CD4-positive, CD25-positive, alpha-beta regulatory T cell (primary cell): ENCODE results near the gene TAF7. TPM values are rescaled to one million over a fixed set of nuclear protein-coding genes. Genes with fewer than 3 reads are reported as not detected.

ENCODE experiments used
- ATAC-seq, 2 donors: fragments of 150-1000 bp; cut with Tn5 transposase; one replicate each; pipeline ENCODE4 v1.10.0; 2021; ENCODE audit warnings: low read depth in 2 of 2, moderate number of reproducible peaks in 2 of 2, moderate library complexity in 1 of 2
- DNase-seq, 3 donors: peaks; one replicate each; pipeline versions ENCODE4 v3.0.0 to v3.0.0-alpha.2; 2012 to 2022; ENCODE audit warnings: mixed read lengths in 1 of 3
- H3K27ac ChIP-seq: one replicate; pipeline ENCODE4 v1.7.0; 2013; ENCODE audit warnings: mild to moderate bottlenecking, low read length; ENCODE audit not compliant: insufficient read depth, poor library complexity, severe bottlenecking
- H3K27me3 ChIP-seq: one replicate; pipeline ENCODE4 v1.7.0; 2013; ENCODE audit warnings: low read length; ENCODE audit not compliant: control insufficient read depth, insufficient read depth
- H3K36me3 ChIP-seq: one replicate; pipeline ENCODE4 v1.7.0; 2013; ENCODE audit warnings: mild to moderate bottlenecking, low read length, moderate library complexity; ENCODE audit not compliant: control insufficient read depth, insufficient read depth
- H3K4me1 ChIP-seq: 2 replicates; pipeline ENCODE4 v1.7.0; 2013; ENCODE audit warnings: mild to moderate bottlenecking, low read length; ENCODE audit not compliant: insufficient read depth, control insufficient read depth, poor library complexity, severe bottlenecking
- H3K4me3 ChIP-seq: one replicate; pipeline ENCODE4 v1.7.0; 2013; ENCODE audit warnings: low read depth, mild to moderate bottlenecking, low read length, moderate library complexity
- H3K9me3 ChIP-seq, 2 experiments: 1 replicate in 1 of 2; 2 replicates in 1 of 2; pipeline ENCODE4 v1.7.0; 2013; ENCODE audit warnings: low read length in 2 of 2, mild to moderate bottlenecking in 1 of 2, moderate library complexity in 1 of 2; ENCODE audit not compliant: control insufficient read depth in 2 of 2
- H3K27ac Mint-ChIP-seq, 3 donors: one replicate each; pipeline ENCODE4 v1.8.0; 2020 to 2022; ENCODE audit warnings: mild to moderate bottlenecking in 3 of 3, mixed read lengths in 3 of 3, moderate library complexity in 2 of 3
- H3K27me3 Mint-ChIP-seq: one replicate; pipeline ENCODE4 v1.8.0; 2022; ENCODE audit warnings: mild to moderate bottlenecking, mixed read lengths
- H3K36me3 Mint-ChIP-seq: one replicate; pipeline ENCODE4 v1.8.0; 2020; ENCODE audit warnings: mixed read lengths
- H3K4me1 Mint-ChIP-seq, 4 donors: one replicate each; pipeline ENCODE4 v1.8.0; 2020 to 2022; ENCODE audit warnings: mixed read lengths in 4 of 4, mild to moderate bottlenecking in 1 of 4
- H3K4me3 Mint-ChIP-seq, 4 donors: one replicate each; pipeline ENCODE4 v1.8.0; 2020 to 2022; ENCODE audit warnings: mild to moderate bottlenecking in 4 of 4, mixed read lengths in 4 of 4, moderate library complexity in 3 of 4
- H3K9me3 Mint-ChIP-seq, 7 donors: one replicate each; pipeline ENCODE4 v1.8.0; 2020 to 2022; ENCODE audit warnings: mixed read lengths in 7 of 7, mild to moderate bottlenecking in 3 of 7, moderate library complexity in 2 of 7
- polyA plus RNA-seq, 4 donors: library from polyadenylated mRNA; unstranded; fragments of 300-500 nt; fragmentation: Illumina TruSeq; gene quantifications; one replicate each; pipeline ENCODE4 v1.2.3, GENCODE V29; 2021
- total RNA-seq: library from RNA; stranded (reverse); gene quantifications from one replicate; pipeline ENCODE4 v1.2.3, GENCODE V29; 2022

The TAF7 gene
- total and polyA plus RNA-seq, 5 donors from 2014 or later: 76.6 to 235 (median 188) TPM

GRCh38 chr5:141313711-141314110 is 6.9 kb downstream of the TAF7 start:
- Histone ChIP-seq H3K4me3 (no peak overlapping the region), H3K36me3 (peaks cover 3% of the 10 kb centered on the region), H3K9me3 (peaks cover 74 to 92% of the 10 kb centered on the region in 2 experiments), H3K27ac (no peak overlapping the region), H3K27me3 (no peaks in the 10 kb centered on the region), H3K4me1 (no peaks in the 10 kb centered on the region)
- Mint-ChIP-seq H3K36me3 (peaks cover 37% of the 10 kb centered on the region), H3K4me3 (no peak overlapping the region), H3K4me1 (peaks cover 3 to 11% (median 8%) of the 10 kb centered on the region in 4 donors), H3K27me3 (no peaks in the 10 kb centered on the region), H3K27ac (no peak overlapping the region), H3K9me3 (peaks cover 0 to 89% (median 44%) of the 10 kb centered on the region in 7 donors)
- DNase-seq (no peak), ATAC-seq (no peak)

- Mint-ChIP-seq H3K4me3 (no peak overlapping the region), H3K27ac (no peak overlapping the region), H3K4me1 (peaks cover 0 to 4% (median 0%) of the 10 kb centered on the region in 4 donors), H3K27me3 (no peaks in the 10 kb centered on the region), H3K9me3 (peaks cover 0 to 85% (median 26%) of the 10 kb centered on the region in 7 donors), H3K36me3 (peaks cover 7% of the 10 kb centered on the region)
- Histone ChIP-seq H3K9me3 (peaks cover 63 to 89% of the 10 kb centered on the region in 2 experiments), H3K4me1 (no peaks in the 10 kb centered on the region), H3K27ac (no peak overlapping the region), H3K36me3 (no peaks in the 10 kb centered on the region), H3K27me3 (no peaks in the 10 kb centered on the region), H3K4me3 (no peak overlapping the region)
- ATAC-seq: no peak
- DNase-seq: no peak
Observed at GRCh38 chr5:141306630-141307029, 14.0 kb downstream of the TAF7 start.

- peaks cover 58 to 89% of the 10 kb centered on the region in 2 experiments for H3K9me3 ChIP-seq
- ATAC-seq (no peak), DNase-seq (no peak)
- no peaks in the 10 kb centered on the region for H3K27me3 ChIP-seq
- H3K9me3 Mint-ChIP-seq: peaks cover 0 to 79% (median 23%) of the 10 kb centered on the region in 7 donors
- H3K4me1 Mint-ChIP-seq: peaks cover 0 to 4% (median 0%) of the 10 kb centered on the region in 4 donors
- no peak within 1 kb of the TSS for H3K27ac Mint-ChIP-seq
- H3K36me3 ChIP-seq: no peaks in the 10 kb centered on the region
- H3K4me1 ChIP-seq: no peaks in the 10 kb centered on the region
- peaks cover 3% of the 10 kb centered on the region for H3K36me3 Mint-ChIP-seq
- H3K4me3 ChIP-seq: no peak within 1 kb of the TSS
- no peak within 1 kb of the TSS for H3K27ac ChIP-seq
- no peaks in the 10 kb centered on the region for H3K27me3 Mint-ChIP-seq
- H3K4me3 Mint-ChIP-seq: no peak within 1 kb of the TSS
Observed at GRCh38 chr5:141303756-141304155, 16.8 kb downstream of the TAF7 start, which contains the start of gene SLC25A2. SLC25A2 (minus strand) TSS chr5:141304049; CDS start chr5:141303865, 184 bp downstream.

GRCh38 chr5:141298376-141298775 is 22.2 kb downstream of the TAF7 start:
- Histone ChIP-seq H3K4me3 (no peak overlapping the region), H3K27me3 (no peaks in the 10 kb centered on the region), H3K36me3 (no peaks in the 10 kb centered on the region), H3K4me1 (no peaks in the 10 kb centered on the region), H3K9me3 (peaks cover 49 to 88% of the 10 kb centered on the region in 2 experiments), H3K27ac (no peak overlapping the region)
- Mint-ChIP-seq H3K27ac (no peak overlapping the region), H3K9me3 (peaks cover 6 to 82% (median 23%) of the 10 kb centered on the region in 7 donors), H3K36me3 (peaks cover 15% of the 10 kb centered on the region), H3K27me3 (no peaks in the 10 kb centered on the region), H3K4me3 (no peak overlapping the region), H3K4me1 (peaks cover 0 to 4% (median 0%) of the 10 kb centered on the region in 4 donors)
- ATAC-seq (no peak), DNase-seq (no peak)

DNA sequence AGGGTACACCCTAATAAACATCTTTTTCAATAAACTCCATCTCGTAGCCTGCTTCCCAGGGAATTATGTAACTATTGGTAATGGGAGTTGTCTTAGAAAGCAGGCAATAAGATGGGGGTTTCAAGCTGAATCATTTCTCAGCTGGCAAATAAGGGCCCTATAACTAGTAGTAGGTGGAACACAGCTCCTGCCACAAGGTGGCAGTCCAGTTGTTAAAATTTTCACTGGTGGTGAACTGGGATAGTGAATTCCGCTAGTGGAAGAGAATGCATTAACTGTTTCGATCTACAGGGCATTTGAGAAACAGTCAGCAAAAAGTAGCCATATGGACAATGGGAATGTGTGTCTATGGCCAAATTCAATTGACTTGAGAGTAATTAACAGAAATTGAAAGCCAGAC is 47.7 kb downstream of the TAF7 start:
- peaks cover 2 to 78% (median 25%) of the 10 kb centered on the region in 7 donors for H3K9me3 Mint-ChIP-seq
- Histone ChIP-seq H3K4me1 (no peaks in the 10 kb centered on the region), H3K9me3 (peaks cover 67 to 91% of the 10 kb centered on the region in 2 experiments), H3K27me3 (no peaks in the 10 kb centered on the region), H3K4me3 (no peak overlapping the region), H3K36me3 (no peaks in the 10 kb centered on the region), H3K27ac (no peak overlapping the region)
- peaks cover 7% of the 10 kb centered on the region for H3K36me3 Mint-ChIP-seq
- H3K4me1 Mint-ChIP-seq: no peaks in the 10 kb centered on the region
- no peak for ATAC-seq
- no peak for DNase-seq
- H3K27ac Mint-ChIP-seq: no peak overlapping the region
- no peaks in the 10 kb centered on the region for H3K27me3 Mint-ChIP-seq
- no peak overlapping the region for H3K4me3 Mint-ChIP-seq

- ATAC-seq (no peak), DNase-seq (no peak)
- Mint-ChIP-seq H3K27ac (no peak overlapping the region), H3K9me3 (peaks cover 2 to 80% (median 30%) of the 10 kb centered on the region in 7 donors), H3K27me3 (no peaks in the 10 kb centered on the region), H3K4me1 (no peaks in the 10 kb centered on the region), H3K4me3 (no peak overlapping the region), H3K36me3 (peaks cover 10% of the 10 kb centered on the region)
- no peaks in the 10 kb centered on the region for H3K36me3 ChIP-seq
- H3K9me3 ChIP-seq: peaks cover 83 to 99% of the 10 kb centered on the region in 2 experiments
- no peaks in the 10 kb centered on the region for H3K4me1 ChIP-seq
- no peak overlapping the region for H3K27ac ChIP-seq
- no peaks in the 10 kb centered on the region for H3K27me3 ChIP-seq
- no peak overlapping the region for H3K4me3 ChIP-seq
Observed at GRCh38 chr5:141269195-141269594, 51.4 kb downstream of the TAF7 start.

Other genes starting within 250 kb of the TAF7 start
Only the 30 nearest of the 38 such genes appear.
- gene PCDHB7, start 148.1 kb downstream of the TAF7 start, total RNA-seq: not detected
- not detected for gene PCDHB7, start 148.1 kb downstream of the TAF7 start, polyA plus RNA-seq
- not detected for gene PCDHB8, start 143.0 kb downstream of the TAF7 start, total RNA-seq
- gene PCDHB8, start 143.0 kb downstream of the TAF7 start, polyA plus RNA-seq: not detected
- not detected for gene PCDHB16, start 138.4 kb downstream of the TAF7 start, total RNA-seq
- gene PCDHB16, start 138.4 kb downstream of the TAF7 start, polyA plus RNA-seq: not detected
- gene PCDHB9, start 133.6 kb downstream of the TAF7 start, total RNA-seq: 0.07 TPM
- gene PCDHB9, start 133.6 kb downstream of the TAF7 start, polyA plus RNA-seq: not detected
- not detected for gene PCDHB10, start 128.4 kb downstream of the TAF7 start, total RNA-seq
- gene PCDHB10, start 128.4 kb downstream of the TAF7 start, polyA plus RNA-seq: not detected
- gene PCDHB11, start 121.2 kb downstream of the TAF7 start, total RNA-seq: not detected
- gene PCDHB11, start 121.2 kb downstream of the TAF7 start, polyA plus RNA-seq: not detected
- not detected for gene PCDHB12, start 112.1 kb downstream of the TAF7 start, total RNA-seq
- not detected for gene PCDHB12, start 112.1 kb downstream of the TAF7 start, polyA plus RNA-seq
- gene PCDHB13, start 106.9 kb downstream of the TAF7 start, total RNA-seq: not detected
- gene PCDHB13, start 106.9 kb downstream of the TAF7 start, polyA plus RNA-seq: under 1 TPM in 1 of 4 donors, not detected in 3; 0.05 TPM
- gene PCDHB14, start 97.4 kb downstream of the TAF7 start, total RNA-seq: not detected
- gene PCDHB14, start 97.4 kb downstream of the TAF7 start, polyA plus RNA-seq: not detected
- not detected for gene PCDHB15, start 75.4 kb downstream of the TAF7 start, total RNA-seq
- gene PCDHB15, start 75.4 kb downstream of the TAF7 start, polyA plus RNA-seq: not detected
- gene SLC25A2, start 16.7 kb downstream of the TAF7 start, total RNA-seq: 0.74 TPM
- gene SLC25A2, start 16.7 kb downstream of the TAF7 start, polyA plus RNA-seq: under 1 TPM in 1 of 4 donors, not detected in 3; 0.12 TPM
- 0.10 TPM for gene PCDHGA1, start 9.7 kb upstream of the TAF7 start, total RNA-seq
- gene PCDHGA1, start 9.7 kb upstream of the TAF7 start, polyA plus RNA-seq: under 1 TPM in 1 of 4 donors, not detected in 3; 0.06 TPM
- gene PCDHGA2, start 18.0 kb upstream of the TAF7 start, total RNA-seq: not detected
- not detected for gene PCDHGA2, start 18.0 kb upstream of the TAF7 start, polyA plus RNA-seq
- gene PCDHGA3, start 23.0 kb upstream of the TAF7 start, total RNA-seq: not detected
- not detected for gene PCDHGA3, start 23.0 kb upstream of the TAF7 start, polyA plus RNA-seq
- gene PCDHGB1, start 29.3 kb upstream of the TAF7 start, total RNA-seq: not detected
- not detected for gene PCDHGB1, start 29.3 kb upstream of the TAF7 start, polyA plus RNA-seq
- not detected for gene PCDHGA4, start 34.2 kb upstream of the TAF7 start, total RNA-seq
- not detected for gene PCDHGA4, start 34.2 kb upstream of the TAF7 start, polyA plus RNA-seq
- 0.20 TPM for gene PCDHGB2, start 39.2 kb upstream of the TAF7 start, total RNA-seq
- gene PCDHGB2, start 39.2 kb upstream of the TAF7 start, polyA plus RNA-seq: under 1 TPM in 1 of 4 donors, not detected in 3; 0.54 TPM
- not detected for gene PCDHGA5, start 43.4 kb upstream of the TAF7 start, total RNA-seq
- under 1 TPM in 1 of 4 donors, not detected in 3; 0.08 TPM for gene PCDHGA5, start 43.4 kb upstream of the TAF7 start, polyA plus RNA-seq
- gene PCDHGB3, start 49.5 kb upstream of the TAF7 start, total RNA-seq: 0.20 TPM
- not detected for gene PCDHGB3, start 49.5 kb upstream of the TAF7 start, polyA plus RNA-seq
- gene PCDHGA6, start 53.1 kb upstream of the TAF7 start, total RNA-seq: not detected
- not detected for gene PCDHGA6, start 53.1 kb upstream of the TAF7 start, polyA plus RNA-seq
- gene PCDHGA7, start 62.0 kb upstream of the TAF7 start, total RNA-seq: not detected
- under 1 TPM in 1 of 4 donors, not detected in 3; 0.09 TPM for gene PCDHGA7, start 62.0 kb upstream of the TAF7 start, polyA plus RNA-seq
- gene PCDHGB4, start 66.9 kb upstream of the TAF7 start, total RNA-seq: not detected
- under 1 TPM in 1 of 4 donors, not detected in 3; 0.22 TPM for gene PCDHGB4, start 66.9 kb upstream of the TAF7 start, polyA plus RNA-seq
- gene PCDHGA8, start 71.8 kb upstream of the TAF7 start, total RNA-seq: not detected
- under 1 TPM in 1 of 4 donors, not detected in 3; 0.10 TPM for gene PCDHGA8, start 71.8 kb upstream of the TAF7 start, polyA plus RNA-seq
- gene PCDHGB5, start 77.2 kb upstream of the TAF7 start, total RNA-seq: not detected
- under 1 TPM in 2 of 4 donors, not detected in 2; 0.17 to 0.27 TPM for gene PCDHGB5, start 77.2 kb upstream of the TAF7 start, polyA plus RNA-seq
- gene PCDHGA9, start 82.0 kb upstream of the TAF7 start, total RNA-seq: not detected
- not detected for gene PCDHGA9, start 82.0 kb upstream of the TAF7 start, polyA plus RNA-seq
- not detected for gene PCDHGB6, start 87.2 kb upstream of the TAF7 start, total RNA-seq
- gene PCDHGB6, start 87.2 kb upstream of the TAF7 start, polyA plus RNA-seq: not detected
- not detected for gene PCDHGA10, start 92.2 kb upstream of the TAF7 start, total RNA-seq
- gene PCDHGA10, start 92.2 kb upstream of the TAF7 start, polyA plus RNA-seq: not detected
- gene PCDHGB7, start 96.9 kb upstream of the TAF7 start, total RNA-seq: not detected
- gene PCDHGB7, start 96.9 kb upstream of the TAF7 start, polyA plus RNA-seq: not detected
- not detected for gene PCDHGA11, start 100.3 kb upstream of the TAF7 start, total RNA-seq
- not detected for gene PCDHGA11, start 100.3 kb upstream of the TAF7 start, polyA plus RNA-seq
- not detected for gene PCDHGA12, start 109.7 kb upstream of the TAF7 start, total RNA-seq
- gene PCDHGA12, start 109.7 kb upstream of the TAF7 start, polyA plus RNA-seq: not detected